Measurements from ENCODE around the gene GCNA. TPM values are rescaled to one million over a fixed set of nuclear protein-coding genes. Genes with fewer than 3 reads are reported as not detected.

Gene GCNA
- total RNA-seq, 1 experiment from 2014 or later = 2.9 TPM

GRCh38 chrX:71622032-71622575 is 43.9 kb downstream of the GCNA start:
- peak overlapping the region; percentile 75; the same call in 1 of the 2 replicates for H2AFZ ChIP-seq (ENCODE audit: low read length)
- H3K79me2 ChIP-seq (ENCODE audit: low read length) = no peaks in the 10 kb centered on the region
- peaks cover 13% of the 10 kb centered on the region for H3K4me1 ChIP-seq (ENCODE audit: insufficient read depth, low read length)
- intact Hi-C loops (cut with micrococcal nuclease) = no loop called here
- no peak overlapping the region for H3K4me3 ChIP-seq (ENCODE audit: low read length)
- no peaks in the 10 kb centered on the region for H4K20me1 ChIP-seq (ENCODE audit: low read length)
- no peak for TF ChIP-seq CTCF (conservative IDR thresholded peaks at IDR 0.05; ENCODE audit: low read depth, low read length)
- H3F3A ChIP-seq (ENCODE audit: low read length, unreplicated experiment) = no peaks in the 10 kb centered on the region
- ChIA-PET POLR2A (ENCODE audit: unreplicated experiment) (interaction anchor here (0.6 kb wide), 1 partner anchor 452 kb away, joined by 3 read pairs; no protein-coding TSS in a partner anchor), CTCF (interaction anchor here (0.6 kb wide), 1 partner anchor 194 kb away, joined by 6 read pairs; no protein-coding TSS in a partner anchor)
- H3K9me3 ChIP-seq (ENCODE audit: low read length) = no peaks in the 10 kb centered on the region
- no peaks in the 10 kb centered on the region for H3K27me3 ChIP-seq (ENCODE audit: low read length)
- DNase-seq (no peak), ATAC-seq (no peak)
- H3K9ac ChIP-seq (ENCODE audit: low read length) = peak overlapping the region; percentile 55; the same call in 1 of the 2 replicates
- H3K4me2 ChIP-seq (ENCODE audit: low read length) = no peak overlapping the region
- no peaks in the 10 kb centered on the region for H3K9me2 ChIP-seq (replicated peaks; ENCODE audit: low read length)
- peak overlapping the region; percentile 76 for H3K27ac ChIP-seq (ENCODE audit: low read length)
- H3K36me3 ChIP-seq (ENCODE audit: low read depth, low read length) = no peaks in the 10 kb centered on the region
- no TSS peak for BruUV-seq (replicated peaks)

- TF ChIP-seq EZH2phosphoT487 (IDR thresholded peaks at IDR 0.05; ENCODE audit: borderline replicate concordance, low read length) (no peak), EZH2 (IDR thresholded peaks at IDR 0.05; ENCODE audit: low read length, unreplicated experiment) (no peak), CTCF (conservative IDR thresholded peaks at IDR 0.05; ENCODE audit: low read depth, low read length) (peak; percentile 40; the same call in 1 of the 2 replicates)
- peak overlapping the region; percentile 57 for H3K4me2 ChIP-seq (ENCODE audit: low read length)
- no peaks in the 10 kb centered on the region for H3K9me3 ChIP-seq (ENCODE audit: low read length)
- CTCF ChIA-PET = interaction anchor here (0.6 kb wide), 1 partner anchor 195 kb away, joined by 6 read pairs; no protein-coding TSS in a partner anchor
- H3K27ac ChIP-seq (ENCODE audit: low read length) = peak overlapping the region; percentile 76
- H3K4me1 ChIP-seq (ENCODE audit: insufficient read depth, low read length) = peaks cover 13% of the 10 kb centered on the region
- no TSS peak for BruUV-seq (replicated peaks)
- H3K27me3 ChIP-seq (ENCODE audit: low read length) = no peaks in the 10 kb centered on the region
- H3K4me3 ChIP-seq (ENCODE audit: low read length) = no peak overlapping the region
- no peaks in the 10 kb centered on the region for H3F3A ChIP-seq (ENCODE audit: low read length, unreplicated experiment)
- ATAC-seq (peak; percentile 86), DNase-seq (peak; percentile 74)
- H4K20me1 ChIP-seq (ENCODE audit: low read length) = no peaks in the 10 kb centered on the region
- no peaks in the 10 kb centered on the region for H3K79me2 ChIP-seq (ENCODE audit: low read length)
- intact Hi-C loops (cut with micrococcal nuclease) = no loop called here
- H3K9ac ChIP-seq (ENCODE audit: low read length) = peak overlapping the region; percentile 55
- no peaks in the 10 kb centered on the region for H3K36me3 ChIP-seq (ENCODE audit: low read depth, low read length)
- no peaks in the 10 kb centered on the region for H3K9me2 ChIP-seq (replicated peaks; ENCODE audit: low read length)
- peak overlapping the region; percentile 75 for H2AFZ ChIP-seq (ENCODE audit: low read length)
- POLR2A ChIA-PET (ENCODE audit: unreplicated experiment) = no interaction called here
Observed at GRCh38 chrX:71622576-71623450, 44.6 kb downstream of the GCNA start.

GRCh38 chrX:71623714-71624113 is 45.5 kb downstream of the GCNA start:
- Histone ChIP-seq H3K27ac (ENCODE audit: low read length) (no peak overlapping the region), H3K9me2 (replicated peaks; ENCODE audit: low read length) (no peaks in the 10 kb centered on the region), H3K9ac (ENCODE audit: low read length) (no peak overlapping the region), H3K27me3 (ENCODE audit: low read length) (no peaks in the 10 kb centered on the region), H3K79me2 (ENCODE audit: low read length) (no peaks in the 10 kb centered on the region), H3F3A (ENCODE audit: low read length, unreplicated experiment) (no peaks in the 10 kb centered on the region), H3K4me2 (ENCODE audit: low read length) (no peak overlapping the region), H3K4me1 (ENCODE audit: insufficient read depth, low read length) (peaks cover 13% of the 10 kb centered on the region), H3K4me3 (ENCODE audit: low read length) (no peak overlapping the region), H3K9me3 (ENCODE audit: low read length) (no peaks in the 10 kb centered on the region), H2AFZ (ENCODE audit: low read length) (no peak overlapping the region), H3K36me3 (ENCODE audit: low read depth, low read length) (no peaks in the 10 kb centered on the region), H4K20me1 (ENCODE audit: low read length) (no peaks in the 10 kb centered on the region)
- CTCF ChIA-PET = no interaction called here
- no peak for ATAC-seq
- intact Hi-C loops (cut with micrococcal nuclease) = no loop called here
- POLR2A ChIA-PET (ENCODE audit: unreplicated experiment) = no interaction called here
- no peak for TF ChIP-seq EZH2 (IDR thresholded peaks at IDR 0.05; ENCODE audit: low read length, unreplicated experiment)
- no peak for TF ChIP-seq CTCF (conservative IDR thresholded peaks at IDR 0.05; ENCODE audit: low read depth, low read length)
- no peak for TF ChIP-seq EZH2phosphoT487 (IDR thresholded peaks at IDR 0.05; ENCODE audit: borderline replicate concordance, low read length)
- DNase-seq = no peak
- no TSS peak for BruUV-seq (replicated peaks)

Data from PC-3 (cell line).